ENCODE measurements around the gene EDDM3A.
"Not testable (repeated sequence)": the region's sequence is repeated elsewhere in the genome, so short reads cannot be mapped to it uniquely, and the experiment has no call there.

EDDM3A gene

DNA sequence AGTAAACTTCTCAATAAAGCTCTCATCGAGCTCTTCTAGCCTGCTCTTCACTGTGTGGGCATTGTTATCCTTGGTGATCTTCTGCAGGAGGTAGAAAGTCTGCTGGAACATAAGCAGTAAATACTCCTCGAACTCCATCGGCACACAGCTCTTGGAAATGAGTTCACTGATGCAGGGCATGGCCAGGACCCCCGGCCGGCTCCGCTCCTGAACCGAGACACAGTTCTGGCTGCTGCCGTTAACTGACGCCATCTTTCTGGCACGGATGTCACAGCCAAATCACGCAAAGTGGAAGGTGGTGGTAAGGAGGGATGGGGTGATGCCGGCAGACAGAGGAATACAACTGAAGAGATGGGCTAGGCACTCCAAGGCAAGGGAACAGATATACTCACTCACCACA is 23.7 kb upstream of the EDDM3A start:
- TF ChIP-seq SCRT2 (tag by site-specific recombination; IDR thresholded peaks at IDR 0.05), result no peak
- TF ChIP-seq ZBTB20 (tag by site-specific recombination; IDR thresholded peaks at IDR 0.05), result no peak
- TF ChIP-seq ZSCAN16 (tag by site-specific recombination; IDR thresholded peaks at IDR 0.05), result no peak
- TF ChIP-seq ZNF19 (tag by site-specific recombination; IDR thresholded peaks at IDR 0.05; ENCODE audit: low read depth), result no peak
- no peak for TF ChIP-seq SCRT1 (tag by site-specific recombination; IDR thresholded peaks at IDR 0.05; ENCODE audit: borderline replicate concordance)
- TF ChIP-seq ZNF366 (tag by site-specific recombination; conservative IDR thresholded peaks at IDR 0.05), result no peak
- TF ChIP-seq ZBTB1 (tag by site-specific recombination; IDR thresholded peaks at IDR 0.05), result no peak
- no peak for TF ChIP-seq ZNF169 (tag by site-specific recombination; IDR thresholded peaks at IDR 0.05)
- TF ChIP-seq GLIS1 (tag by site-specific recombination; IDR thresholded peaks at IDR 0.05), result no peak
- TF ChIP-seq ZNF302 (tag by site-specific recombination; IDR thresholded peaks at IDR 0.05; ENCODE audit: low read depth), result no peak
- TF ChIP-seq, protein P1, sequence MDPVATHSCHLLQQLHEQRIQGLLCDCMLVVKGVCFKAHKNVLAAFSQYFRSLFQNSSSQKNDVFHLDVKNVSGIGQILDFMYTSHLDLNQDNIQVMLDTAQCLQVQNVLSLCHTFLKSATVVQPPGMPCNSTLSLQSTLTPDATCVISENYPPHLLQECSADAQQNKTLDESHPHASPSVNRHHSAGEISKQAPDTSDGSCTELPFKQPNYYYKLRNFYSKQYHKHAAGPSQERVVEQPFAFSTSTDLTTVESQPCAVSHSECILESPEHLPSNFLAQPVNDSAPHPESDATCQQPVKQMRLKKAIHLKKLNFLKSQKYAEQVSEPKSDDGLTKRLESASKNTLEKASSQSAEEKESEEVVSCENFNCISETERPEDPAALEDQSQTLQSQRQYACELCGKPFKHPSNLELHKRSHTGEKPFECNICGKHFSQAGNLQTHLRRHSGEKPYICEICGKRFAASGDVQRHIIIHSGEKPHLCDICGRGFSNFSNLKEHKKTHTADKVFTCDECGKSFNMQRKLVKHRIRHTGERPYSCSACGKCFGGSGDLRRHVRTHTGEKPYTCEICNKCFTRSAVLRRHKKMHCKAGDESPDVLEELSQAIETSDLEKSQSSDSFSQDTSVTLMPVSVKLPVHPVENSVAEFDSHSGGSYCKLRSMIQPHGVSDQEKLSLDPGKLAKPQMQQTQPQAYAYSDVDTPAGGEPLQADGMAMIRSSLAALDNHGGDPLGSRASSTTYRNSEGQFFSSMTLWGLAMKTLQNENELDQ (tag by site-specific recombination; IDR thresholded peaks at IDR 0.05; ENCODE audit: low read depth), result no peak
- Histone ChIP-seq H3K27ac (ENCODE audit: extremely low read depth, low read depth, low read length) (no peak overlapping the region), H3K36me3 (ENCODE audit: control insufficient read depth in 2 of 2, insufficient read depth in 1 of 2, low read length in 2 of 2) (no peaks in the 10 kb centered on the region), H3K9me3 (ENCODE audit: control insufficient read depth, insufficient read depth, low read depth, low read length) (no peaks in the 10 kb centered on the region), H3K4me3 (ENCODE audit: low read depth, low read length) (no peak overlapping the region), H3K4me1 (ENCODE audit: control insufficient read depth, insufficient read depth, low read length) (no peaks in the 10 kb centered on the region)
- ChIA-PET POLR2A (no interaction called here), CTCF (interaction anchor here (0.6 kb wide), 1 partner anchor 44 kb away, joined by 3 read pairs; no protein-coding TSS in a partner anchor)

DNA sequence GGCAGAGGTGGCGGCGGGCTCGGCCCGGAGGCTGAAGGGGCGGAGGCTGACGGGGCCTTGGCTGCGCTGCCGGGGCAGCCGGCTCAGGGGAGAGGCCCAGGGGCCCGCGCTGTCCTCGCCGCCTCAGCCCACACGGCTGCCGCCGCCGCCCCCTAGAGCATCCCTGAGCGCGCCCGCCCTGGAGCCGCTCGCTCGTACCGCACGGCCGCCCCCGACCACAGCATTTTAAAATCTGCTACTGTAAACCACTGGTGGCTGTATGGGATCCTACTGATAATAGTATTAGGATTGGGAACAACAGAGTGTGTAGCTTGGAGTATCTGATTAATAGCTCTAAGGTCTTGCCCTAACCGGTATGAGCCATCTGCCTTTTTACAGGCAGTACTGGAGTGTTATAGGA is 22.2 kb upstream of the EDDM3A start:
- Histone ChIP-seq H3K9me3 (ENCODE audit: control insufficient read depth, insufficient read depth, low read depth, low read length) (no peaks in the 10 kb centered on the region), H3K36me3 (ENCODE audit: control insufficient read depth in 2 of 2, insufficient read depth in 1 of 2, low read length in 2 of 2) (no peaks in the 10 kb centered on the region), H3K4me1 (ENCODE audit: control insufficient read depth, insufficient read depth, low read length) (no peaks in the 10 kb centered on the region), H3K27ac (ENCODE audit: extremely low read depth, low read depth, low read length) (no peak overlapping the region), H3K4me3 (ENCODE audit: low read depth, low read length) (no peak overlapping the region)
- CTCF ChIA-PET, result no interaction called here
- POLR2A ChIA-PET, result no interaction called here
- TF ChIP-seq ZNF169 (tag by site-specific recombination; IDR thresholded peaks at IDR 0.05) (no peak), ZNF501 (tag by site-specific recombination; IDR thresholded peaks at IDR 0.05) (no peak), ZNF157 (tag by site-specific recombination; IDR thresholded peaks at IDR 0.05) (no peak), SETDB1 (IDR thresholded peaks at IDR 0.05; ENCODE audit: insufficient read length, low read length) (no peak), ZNF341 (tag by site-specific recombination; IDR thresholded peaks at IDR 0.05; ENCODE audit: low read depth) (no peak), YY1 (tag by site-specific recombination; IDR thresholded peaks at IDR 0.05) (no peak), ZNF843 (tag by site-specific recombination; IDR thresholded peaks at IDR 0.05) (no peak), ZNF707 (tag by site-specific recombination; IDR thresholded peaks at IDR 0.05) (no peak)
- TF ChIP-seq, protein P2, sequence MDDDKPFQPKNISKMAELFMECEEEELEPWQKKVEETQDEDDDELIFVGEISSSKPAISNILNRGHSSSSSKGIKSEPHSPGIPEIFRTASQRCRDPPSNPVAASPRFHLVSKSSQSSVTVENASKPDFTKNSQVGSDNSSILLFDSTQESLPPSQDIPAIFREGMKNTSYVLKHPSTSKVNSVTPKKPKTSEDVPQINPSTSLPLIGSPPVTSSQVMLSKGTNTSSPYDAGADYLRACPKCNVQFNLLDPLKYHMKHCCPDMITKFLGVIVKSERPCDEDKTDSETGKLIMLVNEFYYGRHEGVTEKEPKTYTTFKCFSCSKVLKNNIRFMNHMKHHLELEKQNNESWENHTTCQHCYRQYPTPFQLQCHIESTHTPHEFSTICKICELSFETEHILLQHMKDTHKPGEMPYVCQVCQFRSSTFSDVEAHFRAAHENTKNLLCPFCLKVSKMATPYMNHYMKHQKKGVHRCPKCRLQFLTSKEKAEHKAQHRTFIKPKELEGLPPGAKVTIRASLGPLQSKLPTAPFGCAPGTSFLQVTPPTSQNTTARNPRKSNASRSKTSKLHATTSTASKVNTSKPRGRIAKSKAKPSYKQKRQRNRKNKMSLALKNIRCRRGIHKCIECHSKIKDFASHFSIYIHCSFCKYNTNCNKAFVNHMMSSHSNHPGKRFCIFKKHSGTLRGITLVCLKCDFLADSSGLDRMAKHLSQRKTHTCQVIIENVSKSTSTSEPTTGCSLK (tag by site-specific recombination; IDR thresholded peaks at IDR 0.05), result no peak
- TF ChIP-seq, protein P3, sequence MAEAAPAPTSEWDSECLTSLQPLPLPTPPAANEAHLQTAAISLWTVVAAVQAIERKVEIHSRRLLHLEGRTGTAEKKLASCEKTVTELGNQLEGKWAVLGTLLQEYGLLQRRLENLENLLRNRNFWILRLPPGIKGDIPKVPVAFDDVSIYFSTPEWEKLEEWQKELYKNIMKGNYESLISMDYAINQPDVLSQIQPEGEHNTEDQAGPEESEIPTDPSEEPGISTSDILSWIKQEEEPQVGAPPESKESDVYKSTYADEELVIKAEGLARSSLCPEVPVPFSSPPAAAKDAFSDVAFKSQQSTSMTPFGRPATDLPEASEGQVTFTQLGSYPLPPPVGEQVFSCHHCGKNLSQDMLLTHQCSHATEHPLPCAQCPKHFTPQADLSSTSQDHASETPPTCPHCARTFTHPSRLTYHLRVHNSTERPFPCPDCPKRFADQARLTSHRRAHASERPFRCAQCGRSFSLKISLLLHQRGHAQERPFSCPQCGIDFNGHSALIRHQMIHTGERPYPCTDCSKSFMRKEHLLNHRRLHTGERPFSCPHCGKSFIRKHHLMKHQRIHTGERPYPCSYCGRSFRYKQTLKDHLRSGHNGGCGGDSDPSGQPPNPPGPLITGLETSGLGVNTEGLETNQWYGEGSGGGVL (tag by site-specific recombination; IDR thresholded peaks at IDR 0.05), result no peak
- TF ChIP-seq, protein P4, sequence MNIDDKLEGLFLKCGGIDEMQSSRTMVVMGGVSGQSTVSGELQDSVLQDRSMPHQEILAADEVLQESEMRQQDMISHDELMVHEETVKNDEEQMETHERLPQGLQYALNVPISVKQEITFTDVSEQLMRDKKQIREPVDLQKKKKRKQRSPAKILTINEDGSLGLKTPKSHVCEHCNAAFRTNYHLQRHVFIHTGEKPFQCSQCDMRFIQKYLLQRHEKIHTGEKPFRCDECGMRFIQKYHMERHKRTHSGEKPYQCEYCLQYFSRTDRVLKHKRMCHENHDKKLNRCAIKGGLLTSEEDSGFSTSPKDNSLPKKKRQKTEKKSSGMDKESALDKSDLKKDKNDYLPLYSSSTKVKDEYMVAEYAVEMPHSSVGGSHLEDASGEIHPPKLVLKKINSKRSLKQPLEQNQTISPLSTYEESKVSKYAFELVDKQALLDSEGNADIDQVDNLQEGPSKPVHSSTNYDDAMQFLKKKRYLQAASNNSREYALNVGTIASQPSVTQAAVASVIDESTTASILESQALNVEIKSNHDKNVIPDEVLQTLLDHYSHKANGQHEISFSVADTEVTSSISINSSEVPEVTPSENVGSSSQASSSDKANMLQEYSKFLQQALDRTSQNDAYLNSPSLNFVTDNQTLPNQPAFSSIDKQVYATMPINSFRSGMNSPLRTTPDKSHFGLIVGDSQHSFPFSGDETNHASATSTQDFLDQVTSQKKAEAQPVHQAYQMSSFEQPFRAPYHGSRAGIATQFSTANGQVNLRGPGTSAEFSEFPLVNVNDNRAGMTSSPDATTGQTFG (tag by site-specific recombination; IDR thresholded peaks at IDR 0.05; ENCODE audit: borderline replicate concordance), result no peak

DNA sequence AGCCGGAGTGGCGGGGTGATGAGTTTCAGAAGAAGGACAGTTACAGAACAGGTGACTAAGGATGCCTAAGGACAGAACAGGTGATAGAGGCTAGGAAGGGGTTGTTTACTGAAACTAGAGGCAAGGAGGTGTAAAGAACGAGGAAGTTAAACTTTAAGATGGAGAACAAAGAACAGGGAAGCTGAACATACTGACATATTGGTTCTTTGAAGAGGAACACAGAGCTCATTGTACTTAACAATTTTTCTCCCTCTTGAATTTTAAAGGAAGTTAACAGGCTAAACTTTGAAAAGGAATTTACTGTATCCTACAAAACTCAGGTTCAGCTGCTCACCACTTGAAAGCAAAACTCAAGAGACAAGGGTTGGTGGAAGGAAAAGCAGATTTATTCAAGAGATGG is 19.6 kb upstream of the EDDM3A start:
- H3K27ac ChIP-seq (ENCODE audit: extremely low read depth, low read depth, low read length); H3K36me3 ChIP-seq (ENCODE audit: control insufficient read depth in 2 of 2, insufficient read depth in 1 of 2, low read length in 2 of 2); H3K4me1 ChIP-seq (ENCODE audit: control insufficient read depth, insufficient read depth, low read length); POLR2A ChIA-PET; H3K4me3 ChIP-seq (ENCODE audit: low read depth, low read length); H3K9me3 ChIP-seq (ENCODE audit: control insufficient read depth, insufficient read depth, low read depth, low read length): not testable (repeated sequence)
- CTCF ChIA-PET, result interaction anchor here (0.6 kb wide), 1 partner anchor 715 kb away, joined by 3 read pairs; no protein-coding TSS in a partner anchor

All from HEK293 (cell line).